GM19099 (cell line): ENCODE results near the gene GINS2.

Source experiments
- POLR2A ChIP-seq: IDR thresholded peaks from 3 replicates; pipeline ENCODE4 v1.6.1; 2011; ENCODE audit warnings: low read depth; ENCODE audit not compliant: insufficient read length; ENCODE audit errors: extremely low read depth

Gene GINS2

DNA sequence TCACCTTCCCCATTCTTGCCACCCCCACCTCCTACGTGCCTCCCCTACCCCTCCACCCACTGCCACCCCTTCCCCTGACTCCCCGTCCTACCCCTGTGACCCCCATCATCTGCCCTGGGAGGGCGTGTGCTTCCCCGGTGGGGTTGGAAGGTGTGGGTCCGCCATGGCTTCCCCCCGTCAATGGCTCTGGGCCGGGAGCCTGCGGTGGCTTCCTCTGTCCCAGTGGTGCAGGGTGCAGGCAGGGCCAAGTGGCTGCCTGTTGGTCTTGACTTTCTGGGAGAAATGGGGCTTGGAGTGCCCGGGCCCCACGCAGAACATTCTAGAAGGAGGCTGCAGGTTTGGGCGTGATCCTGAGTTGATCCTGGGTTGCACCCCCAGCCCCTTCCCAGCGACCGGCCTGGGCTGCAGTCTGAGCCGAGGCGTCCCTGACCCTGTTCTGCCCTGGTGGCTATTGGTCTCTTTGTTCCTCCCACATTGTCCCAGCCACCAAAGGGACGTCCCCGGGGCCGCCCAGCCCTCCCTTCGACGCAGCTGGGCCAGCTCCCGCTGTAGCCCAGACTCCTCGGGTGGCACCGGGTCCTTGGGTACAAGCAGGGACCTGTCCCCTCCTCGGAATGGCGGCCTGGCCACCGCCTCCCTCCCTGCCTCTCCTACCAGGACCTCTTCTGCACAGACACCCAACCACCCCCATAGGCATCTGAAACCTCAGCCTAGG lies 49.9 kb downstream of the GINS2 start:
- no peak for TF ChIP-seq POLR2A

DNA sequence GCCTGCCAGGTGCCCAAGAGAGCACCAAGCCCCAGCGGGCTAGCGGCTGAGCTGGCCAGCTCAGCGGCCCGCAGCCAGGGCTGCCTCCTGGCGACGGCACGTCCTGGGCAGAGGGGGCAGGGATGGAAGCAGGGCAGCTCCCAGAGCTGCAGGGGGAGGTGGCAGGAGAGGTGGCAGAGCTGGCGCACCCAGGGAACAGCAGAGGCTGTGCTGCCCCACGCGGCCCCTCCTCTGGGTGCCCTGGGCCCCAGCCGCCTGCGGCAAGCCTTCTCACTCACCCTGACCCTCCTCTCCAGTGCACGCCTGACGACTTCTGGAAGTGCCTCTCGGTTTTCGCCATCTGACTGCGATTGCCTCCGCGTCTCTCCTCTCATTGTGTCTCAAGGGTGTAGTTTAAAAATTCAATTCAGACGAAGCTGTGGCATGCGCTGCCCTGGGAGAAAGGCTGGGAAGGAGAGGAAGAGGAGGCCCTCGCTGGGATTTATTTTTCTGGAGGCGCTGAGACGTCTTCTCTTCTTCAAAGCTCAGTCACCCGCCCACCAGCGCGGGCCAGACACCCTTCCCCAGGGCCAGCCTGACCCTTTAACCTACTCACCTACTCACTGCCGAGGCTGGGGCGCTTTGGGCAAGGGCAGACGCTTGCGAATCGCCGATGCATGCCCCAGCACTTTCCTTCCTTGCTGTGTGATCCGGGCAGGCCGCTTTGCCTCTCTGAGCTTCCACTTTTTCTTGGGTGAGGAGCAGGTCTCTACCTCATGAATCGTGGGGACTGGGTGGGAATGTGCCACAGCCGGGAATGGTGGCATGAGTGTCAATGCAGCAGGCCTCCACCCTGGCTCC lies 50.7 kb downstream of the GINS2 start:
- TF ChIP-seq POLR2A = no peak

DNA sequence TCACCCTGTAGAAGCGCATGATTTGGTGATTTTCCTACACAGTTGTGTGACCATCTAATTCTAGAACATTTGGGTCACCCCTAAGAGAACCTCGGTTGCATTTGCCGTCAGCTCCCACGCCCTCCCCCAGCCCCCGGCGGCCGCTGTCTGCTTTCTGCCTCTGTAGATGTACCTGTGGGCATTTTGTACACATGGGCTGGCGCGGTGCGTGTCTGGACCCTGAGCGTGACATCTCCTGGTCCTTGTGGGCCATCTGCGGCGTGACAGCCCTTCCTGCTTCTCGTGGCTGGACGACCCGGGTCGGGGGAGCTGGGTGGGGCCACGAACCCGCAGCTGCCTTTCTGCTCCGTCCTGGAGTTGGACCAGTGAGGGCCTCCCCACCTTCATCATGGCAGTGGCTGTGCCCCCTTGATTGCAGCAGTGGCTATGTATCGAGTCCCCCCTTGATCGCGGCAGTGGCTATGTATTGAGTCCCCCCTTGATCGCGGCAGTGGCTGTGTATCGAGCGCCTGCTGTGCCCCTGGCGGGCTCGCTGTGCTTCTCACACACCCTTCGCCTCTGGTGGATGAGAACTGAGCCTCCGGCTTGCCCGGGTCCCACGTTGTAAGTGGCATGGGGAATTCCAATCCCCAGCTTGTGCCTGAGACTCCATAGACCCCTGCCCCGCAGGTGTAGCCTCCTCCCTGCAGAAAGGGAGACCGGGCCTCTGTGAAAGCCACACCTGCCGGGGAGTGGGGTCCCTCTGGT lies 51.5 kb downstream of the GINS2 start:
- no peak for TF ChIP-seq POLR2A

GRCh38 chr16:85636234-85636812 lies 52.4 kb downstream of the GINS2 start:
- TF ChIP-seq POLR2A = no peak

GRCh38 chr16:85635545-85636140 lies 53.1 kb downstream of the GINS2 start:
- no peak for TF ChIP-seq POLR2A

GRCh38 chr16:85634747-85635544 lies 53.8 kb downstream of the GINS2 start:
- no peak for TF ChIP-seq POLR2A

- TF ChIP-seq POLR2A = no peak
Measured at GRCh38 chr16:85633888-85634287, 54.9 kb downstream of the GINS2 start.

- TF ChIP-seq POLR2A = no peak
Measured at GRCh38 chr16:85633438-85633743, 55.4 kb downstream of the GINS2 start.

GRCh38 chr16:85632709-85633437 lies 55.9 kb downstream of the GINS2 start:
- TF ChIP-seq POLR2A = no peak

DNA sequence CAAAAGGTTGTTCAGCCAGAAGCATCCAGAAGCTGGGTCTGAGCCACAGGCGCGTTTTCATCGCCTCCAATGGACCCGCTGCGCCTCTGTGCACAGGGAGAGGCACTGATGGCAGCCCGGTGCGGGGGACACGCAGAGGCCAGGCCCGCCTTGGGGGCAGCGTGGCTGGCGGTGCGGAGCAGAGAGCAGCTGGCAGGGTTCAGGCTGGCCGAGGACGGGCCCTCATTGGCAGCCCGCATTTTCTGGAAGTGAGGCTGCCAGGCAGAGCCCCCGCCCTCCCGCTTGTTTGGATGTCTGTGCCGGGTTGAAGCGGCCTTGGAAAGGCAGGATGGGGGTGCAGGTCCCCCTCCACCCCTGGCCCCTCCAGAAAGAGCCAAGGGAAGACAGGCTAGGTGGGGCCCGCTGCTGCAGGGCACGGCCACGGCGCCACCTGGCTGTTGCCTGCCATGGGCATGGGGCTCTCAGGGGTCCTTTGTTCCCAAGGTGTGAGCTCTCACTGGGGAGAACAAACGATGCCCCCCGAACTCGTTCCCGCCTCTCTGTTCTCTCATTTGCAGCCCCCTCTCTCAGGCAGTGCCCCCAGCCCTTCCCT lies 56.9 kb downstream of the GINS2 start:
- TF ChIP-seq POLR2A = no peak

- TF ChIP-seq POLR2A = no peak
Measured at GRCh38 chr16:85631230-85631629, 57.5 kb downstream of the GINS2 start.

DNA sequence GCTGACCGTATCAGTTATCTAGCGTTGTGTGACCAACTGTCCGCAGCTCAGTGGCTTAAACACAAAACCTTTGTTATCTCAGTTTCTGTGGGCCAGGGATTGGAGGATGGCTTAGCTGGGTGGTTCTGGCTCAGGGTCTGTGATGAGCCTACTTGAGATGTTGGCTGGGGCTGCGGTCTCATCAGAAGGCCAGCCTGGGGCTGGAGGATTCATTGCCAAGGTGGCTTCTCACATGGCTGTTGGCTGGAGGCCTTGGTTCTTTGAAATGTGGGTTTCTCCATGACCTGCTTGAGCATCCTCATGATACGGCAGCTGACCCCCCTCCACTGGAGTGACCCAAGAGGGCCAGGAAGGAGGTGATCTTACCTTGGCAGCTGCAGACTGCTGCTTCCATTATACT lies 58.9 kb downstream of the GINS2 start:
- no peak for TF ChIP-seq POLR2A

DNA sequence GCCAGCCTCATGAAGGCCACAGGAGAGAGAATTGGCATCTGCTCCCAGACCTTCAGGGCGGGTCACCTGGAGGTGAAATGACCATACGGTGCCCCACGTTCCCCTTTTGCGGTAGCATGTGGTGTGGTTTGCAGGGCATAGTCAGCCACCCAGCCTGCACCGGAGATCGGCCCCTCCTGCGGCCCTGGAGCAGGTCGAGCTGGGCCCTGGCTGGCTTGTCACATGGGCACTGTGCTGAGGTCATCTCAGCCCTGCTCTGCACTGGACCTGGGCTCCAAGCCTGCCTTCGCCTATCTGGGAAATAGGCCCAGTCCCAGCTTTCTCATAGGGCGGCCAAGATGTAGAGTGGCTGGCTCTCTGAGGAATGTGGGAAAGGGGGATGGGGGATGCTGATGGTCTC lies 59.4 kb downstream of the GINS2 start:
- no peak for TF ChIP-seq POLR2A
